Astrocyte (in vitro differentiated cells and primary cell): ENCODE measurements around the gene NMBR. TPM values are rescaled to one million over a fixed set of nuclear protein-coding genes. Genes with fewer than 3 reads are reported as not detected.

Source experiments
- DNase-seq: peaks from one replicate; pipeline ENCODE4 v3.0.0-alpha.2; 2010; ENCODE audit warnings: low read depth
- FAIRE-seq: peaks from 2 replicates; lab custom pipeline; 2011; peaks lifted over from hg19 to GRCh38; lab: Jason Lieb, UNC
- H2AFZ ChIP-seq: 2 replicates; pipeline ENCODE4 v1.6.0; 2012; ENCODE audit warnings: low read depth, low read length, inconsistent platforms
- H3K27ac ChIP-seq: 2 replicates; pipeline ENCODE4 v1.5.1; 2011; ENCODE audit warnings: low read depth, low read length, inconsistent platforms
- H3K27me3 ChIP-seq: 2 replicates; pipeline ENCODE4 v1.6.0; 2011; ENCODE audit warnings: low read length, inconsistent platforms; ENCODE audit not compliant: insufficient read depth
- H3K36me3 ChIP-seq: 2 replicates; pipeline ENCODE4 v1.5.1; 2011; ENCODE audit warnings: low read length, inconsistent platforms; ENCODE audit not compliant: insufficient read depth
- H3K4me1 ChIP-seq: 2 replicates; pipeline ENCODE4 v1.5.1; 2011; ENCODE audit warnings: low read length, inconsistent platforms; ENCODE audit not compliant: insufficient read depth
- H3K4me2 ChIP-seq: 2 replicates; pipeline ENCODE4 v1.6.0; 2012; ENCODE audit warnings: low read length, inconsistent platforms
- H3K4me3 ChIP-seq: 2 replicates; pipeline ENCODE4 v1.5.1; 2011; ENCODE audit warnings: low read depth, mild to moderate bottlenecking, low read length, inconsistent platforms; ENCODE audit not compliant: insufficient read depth
- H3K79me2 ChIP-seq: 2 replicates; pipeline ENCODE4 v1.6.0; 2012; ENCODE audit warnings: mild to moderate bottlenecking, low read length, inconsistent platforms; ENCODE audit not compliant: insufficient read depth
- H3K9ac ChIP-seq: 2 replicates; pipeline ENCODE4 v1.6.0; 2012; ENCODE audit warnings: mild to moderate bottlenecking, low read length, inconsistent platforms
- H3K9me3 ChIP-seq: 2 replicates; pipeline ENCODE4 v1.5.1; 2012; ENCODE audit warnings: low read depth, mild to moderate bottlenecking, low read length, inconsistent platforms; ENCODE audit not compliant: insufficient read depth
- H4K20me1 ChIP-seq: 2 replicates; pipeline ENCODE4 v1.6.0; 2012; ENCODE audit warnings: low read length, inconsistent platforms; ENCODE audit not compliant: insufficient read depth
- H3K27ac Mint-ChIP-seq: one replicate; pipeline ENCODE4 v1.8.0; 2021; ENCODE audit warnings: mild to moderate bottlenecking, mixed read lengths; ENCODE audit not compliant: unreplicated experiment
- H3K27me3 Mint-ChIP-seq: one replicate; pipeline ENCODE4 v1.8.0; 2021; ENCODE audit warnings: low read depth, mixed read lengths; ENCODE audit not compliant: unreplicated experiment
- H3K36me3 Mint-ChIP-seq: one replicate; pipeline ENCODE4 v1.8.0; 2021; ENCODE audit warnings: low read depth, mixed read lengths; ENCODE audit not compliant: unreplicated experiment
- H3K4me1 Mint-ChIP-seq: one replicate; pipeline ENCODE4 v1.8.0; 2021; ENCODE audit warnings: low read depth, mixed read lengths; ENCODE audit not compliant: unreplicated experiment
- H3K4me3 Mint-ChIP-seq: one replicate; pipeline ENCODE4 v1.8.0; 2021; ENCODE audit warnings: mild to moderate bottlenecking, moderate library complexity, mixed read lengths; ENCODE audit not compliant: unreplicated experiment
- H3K9me3 Mint-ChIP-seq: one replicate; pipeline ENCODE4 v1.8.0; 2021; ENCODE audit warnings: mild to moderate bottlenecking, mixed read lengths; ENCODE audit not compliant: unreplicated experiment
- EZH2 ChIP-seq: IDR thresholded peaks from 2 replicates; pipeline ENCODE4 v1.6.1; 2012; ENCODE audit warnings: mild to moderate bottlenecking, low read length, inconsistent platforms; ENCODE audit not compliant: insufficient read depth
- total RNA-seq: library from RNA; stranded (reverse); gene quantifications from 2 replicates; pipeline ENCODE4 v1.2.1, GENCODE V29; 2021
- TF ChIP-seq, protein P1 (sequence below): IDR thresholded peaks from 2 replicates; pipeline ENCODE4 v1.5.1; 2011; ENCODE audit warnings: low read depth, mild to moderate bottlenecking, inconsistent platforms, low read length, moderate library complexity; ENCODE audit not compliant: insufficient read depth

Gene NMBR
- total RNA-seq, 1 donor from 2014 or later = not detected

DNA sequence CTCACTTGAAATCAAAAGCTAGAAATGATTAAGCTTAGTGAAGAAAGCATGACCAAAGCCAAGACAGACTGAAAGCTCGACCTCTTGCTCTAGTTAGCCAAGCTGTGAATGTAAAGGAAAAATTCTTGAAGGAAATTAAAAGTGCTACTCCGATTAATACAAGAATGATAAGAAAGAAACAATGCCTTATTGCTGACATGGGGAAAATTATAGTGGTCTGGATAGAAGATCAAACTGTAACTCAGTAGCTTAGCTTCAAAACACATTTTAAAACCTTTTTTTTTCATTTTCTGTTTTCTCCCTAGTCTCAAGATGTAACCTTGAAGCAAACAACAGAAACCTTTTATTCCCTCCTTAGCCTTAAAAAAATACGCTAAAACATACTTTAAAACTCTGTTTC is 25.6 kb downstream of the NMBR start:
- no peaks in the 10 kb centered on the region for H3K36me3 ChIP-seq
- Mint-ChIP-seq H3K27ac (no peak overlapping the region), H3K27me3 (no peaks in the 10 kb centered on the region), H3K4me1 (no peaks in the 10 kb centered on the region), H3K9me3 (no peaks in the 10 kb centered on the region), H3K4me3 (no peak overlapping the region), H3K36me3 (no peaks in the 10 kb centered on the region)
- no peaks in the 10 kb centered on the region for H3K27me3 ChIP-seq
- no peaks in the 10 kb centered on the region for H3K79me2 ChIP-seq
- no peak overlapping the region for H3K27ac ChIP-seq
- no peak overlapping the region for H3K4me2 ChIP-seq
- TF ChIP-seq, protein P1, sequence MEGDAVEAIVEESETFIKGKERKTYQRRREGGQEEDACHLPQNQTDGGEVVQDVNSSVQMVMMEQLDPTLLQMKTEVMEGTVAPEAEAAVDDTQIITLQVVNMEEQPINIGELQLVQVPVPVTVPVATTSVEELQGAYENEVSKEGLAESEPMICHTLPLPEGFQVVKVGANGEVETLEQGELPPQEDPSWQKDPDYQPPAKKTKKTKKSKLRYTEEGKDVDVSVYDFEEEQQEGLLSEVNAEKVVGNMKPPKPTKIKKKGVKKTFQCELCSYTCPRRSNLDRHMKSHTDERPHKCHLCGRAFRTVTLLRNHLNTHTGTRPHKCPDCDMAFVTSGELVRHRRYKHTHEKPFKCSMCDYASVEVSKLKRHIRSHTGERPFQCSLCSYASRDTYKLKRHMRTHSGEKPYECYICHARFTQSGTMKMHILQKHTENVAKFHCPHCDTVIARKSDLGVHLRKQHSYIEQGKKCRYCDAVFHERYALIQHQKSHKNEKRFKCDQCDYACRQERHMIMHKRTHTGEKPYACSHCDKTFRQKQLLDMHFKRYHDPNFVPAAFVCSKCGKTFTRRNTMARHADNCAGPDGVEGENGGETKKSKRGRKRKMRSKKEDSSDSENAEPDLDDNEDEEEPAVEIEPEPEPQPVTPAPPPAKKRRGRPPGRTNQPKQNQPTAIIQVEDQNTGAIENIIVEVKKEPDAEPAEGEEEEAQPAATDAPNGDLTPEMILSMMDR = no peak
- no peak for TF ChIP-seq EZH2
- H2AFZ ChIP-seq = no peak overlapping the region
- no peaks in the 10 kb centered on the region for H3K4me1 ChIP-seq
- no peaks in the 10 kb centered on the region for H4K20me1 ChIP-seq
- no peak for DNase-seq
- no peak overlapping the region for H3K4me3 ChIP-seq
- FAIRE-seq = no peak
- no peak overlapping the region for H3K9ac ChIP-seq
- no peaks in the 10 kb centered on the region for H3K9me3 ChIP-seq

DNA sequence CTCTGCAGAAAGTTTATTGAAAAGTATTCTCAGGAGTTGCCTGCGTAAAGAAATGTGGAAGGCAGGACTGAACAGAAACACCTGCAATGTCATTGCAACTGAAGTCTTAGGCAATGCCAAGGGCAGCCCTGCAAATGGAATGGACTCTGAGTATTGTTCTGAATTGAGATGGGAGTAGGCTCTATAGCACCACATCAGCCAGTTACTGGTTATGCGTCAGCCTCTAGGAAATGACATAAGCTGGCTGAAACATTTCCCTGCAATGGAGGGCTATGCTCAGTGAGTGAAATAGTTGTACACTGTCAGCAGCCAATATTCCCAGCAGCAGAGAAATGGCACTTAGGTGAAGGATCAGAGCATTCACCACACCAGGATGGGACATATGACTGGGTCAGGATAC is 28.0 kb downstream of the NMBR start:
- Histone ChIP-seq H3K4me3 (no peak overlapping the region), H4K20me1 (no peaks in the 10 kb centered on the region), H3K4me2 (no peak overlapping the region), H3K27ac (no peak overlapping the region), H3K27me3 (no peaks in the 10 kb centered on the region), H3K9ac (no peak overlapping the region), H3K36me3 (no peaks in the 10 kb centered on the region), H2AFZ (no peak overlapping the region), H3K79me2 (no peaks in the 10 kb centered on the region), H3K9me3 (no peaks in the 10 kb centered on the region), H3K4me1 (no peaks in the 10 kb centered on the region)
- Mint-ChIP-seq H3K4me3 (no peak overlapping the region), H3K4me1 (no peaks in the 10 kb centered on the region), H3K27me3 (no peaks in the 10 kb centered on the region), H3K27ac (no peak overlapping the region), H3K36me3 (no peaks in the 10 kb centered on the region), H3K9me3 (no peaks in the 10 kb centered on the region)
- FAIRE-seq (no peak), DNase-seq (no peak)
- TF ChIP-seq, protein P1 = no peak
- no peak for TF ChIP-seq EZH2

DNA sequence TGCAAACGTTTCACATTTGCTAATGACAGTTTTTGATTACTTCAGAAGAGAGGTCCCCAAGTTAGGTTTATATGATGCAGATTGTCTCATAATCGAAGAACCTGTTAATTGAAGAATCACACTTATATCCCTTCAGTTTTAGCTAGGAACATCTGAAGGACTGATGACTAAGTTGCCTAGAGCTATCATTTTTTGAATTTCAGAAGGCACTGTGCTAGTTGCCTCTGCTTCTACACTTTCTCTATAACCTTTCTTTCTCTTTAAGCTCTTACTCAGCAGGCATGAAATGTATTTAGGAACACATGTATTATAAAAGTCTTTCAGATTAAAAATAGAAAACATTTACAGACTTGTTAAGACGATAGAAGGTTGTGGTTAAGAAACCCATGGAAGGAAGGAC is 28.6 kb downstream of the NMBR start:
- no peaks in the 10 kb centered on the region for H3K4me1 ChIP-seq
- no peak for TF ChIP-seq EZH2
- TF ChIP-seq, protein P1 = no peak
- H3K79me2 ChIP-seq = no peaks in the 10 kb centered on the region
- no peaks in the 10 kb centered on the region for H3K27me3 ChIP-seq
- Mint-ChIP-seq H3K9me3 (no peaks in the 10 kb centered on the region), H3K27ac (no peak overlapping the region), H3K4me1 (no peaks in the 10 kb centered on the region), H3K36me3 (no peaks in the 10 kb centered on the region), H3K4me3 (no peak overlapping the region), H3K27me3 (no peaks in the 10 kb centered on the region)
- H2AFZ ChIP-seq = no peak overlapping the region
- no peak for FAIRE-seq
- H3K4me3 ChIP-seq = no peak overlapping the region
- no peaks in the 10 kb centered on the region for H4K20me1 ChIP-seq
- no peak overlapping the region for H3K9ac ChIP-seq
- no peak for DNase-seq
- H3K9me3 ChIP-seq = no peaks in the 10 kb centered on the region
- H3K4me2 ChIP-seq = no peak overlapping the region
- H3K36me3 ChIP-seq = no peaks in the 10 kb centered on the region
- H3K27ac ChIP-seq = no peak overlapping the region
